Measurements from ENCODE around the gene MSANTD4.

GRCh38 chr11:106014620-106015019 is 7.4 kb downstream of the MSANTD4 start:
- TF ChIP-seq, protein P1, sequence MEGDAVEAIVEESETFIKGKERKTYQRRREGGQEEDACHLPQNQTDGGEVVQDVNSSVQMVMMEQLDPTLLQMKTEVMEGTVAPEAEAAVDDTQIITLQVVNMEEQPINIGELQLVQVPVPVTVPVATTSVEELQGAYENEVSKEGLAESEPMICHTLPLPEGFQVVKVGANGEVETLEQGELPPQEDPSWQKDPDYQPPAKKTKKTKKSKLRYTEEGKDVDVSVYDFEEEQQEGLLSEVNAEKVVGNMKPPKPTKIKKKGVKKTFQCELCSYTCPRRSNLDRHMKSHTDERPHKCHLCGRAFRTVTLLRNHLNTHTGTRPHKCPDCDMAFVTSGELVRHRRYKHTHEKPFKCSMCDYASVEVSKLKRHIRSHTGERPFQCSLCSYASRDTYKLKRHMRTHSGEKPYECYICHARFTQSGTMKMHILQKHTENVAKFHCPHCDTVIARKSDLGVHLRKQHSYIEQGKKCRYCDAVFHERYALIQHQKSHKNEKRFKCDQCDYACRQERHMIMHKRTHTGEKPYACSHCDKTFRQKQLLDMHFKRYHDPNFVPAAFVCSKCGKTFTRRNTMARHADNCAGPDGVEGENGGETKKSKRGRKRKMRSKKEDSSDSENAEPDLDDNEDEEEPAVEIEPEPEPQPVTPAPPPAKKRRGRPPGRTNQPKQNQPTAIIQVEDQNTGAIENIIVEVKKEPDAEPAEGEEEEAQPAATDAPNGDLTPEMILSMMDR (IDR thresholded peaks at IDR 0.05), result no peak
- TF ChIP-seq POLR2A (IDR thresholded peaks at IDR 0.05), result no peak
